Endodermal cell (in vitro differentiated cells): ENCODE data around the gene PHF20. TPM values are rescaled to one million over a fixed set of nuclear protein-coding genes. Genes with fewer than 3 reads are reported as not detected.

Experiments
- DNase-seq: peaks from one replicate; pipeline ENCODE4 v3.0.0-alpha.2; 2017
- H3K27ac ChIP-seq: 2 replicates; pipeline ENCODE4 v1.5.1; 2013; ENCODE audit warnings: mild to moderate bottlenecking, low read depth, low read length, moderate library complexity
- H3K27me3 ChIP-seq: 2 replicates; pipeline ENCODE4 v1.6.1; 2013; ENCODE audit warnings: mild to moderate bottlenecking, low read length, moderate library complexity; ENCODE audit not compliant: insufficient read depth, control insufficient read depth, poor library complexity, severe bottlenecking
- H3K36me3 ChIP-seq: 2 replicates; pipeline ENCODE4 v1.7.0; 2013; ENCODE audit warnings: mild to moderate bottlenecking, low read length, moderate library complexity; ENCODE audit not compliant: control insufficient read depth, insufficient read depth
- H3K4me1 ChIP-seq: one replicate; pipeline ENCODE4 v1.7.0; 2013; ENCODE audit warnings: low read length; ENCODE audit not compliant: control insufficient read depth, insufficient read depth
- H3K4me3 ChIP-seq: 2 replicates; pipeline ENCODE4 v1.5.1; 2013; ENCODE audit warnings: mild to moderate bottlenecking, low read length, moderate library complexity
- H3K9ac ChIP-seq: 2 replicates; pipeline ENCODE4 v1.6.1; 2013; ENCODE audit warnings: mild to moderate bottlenecking, low read length, moderate library complexity; ENCODE audit not compliant: poor library complexity, severe bottlenecking; ENCODE audit errors: extremely low read depth
- H3K9me3 ChIP-seq: 2 replicates; pipeline ENCODE4 v1.6.1; 2013; ENCODE audit warnings: mild to moderate bottlenecking, low read length, moderate library complexity; ENCODE audit not compliant: control insufficient read depth
- H3K27ac Mint-ChIP-seq: 2 replicates; pipeline ENCODE4 v1.8.0; 2020; ENCODE audit warnings: mixed read lengths
- H3K27me3 Mint-ChIP-seq: 2 replicates; pipeline ENCODE4 v1.8.0; 2021; ENCODE audit warnings: mild to moderate bottlenecking, mixed read lengths; ENCODE audit not compliant: insufficient read depth
- H3K36me3 Mint-ChIP-seq: 2 replicates; pipeline ENCODE4 v1.8.0; 2020; ENCODE audit warnings: low read depth, mixed read lengths
- H3K4me1 Mint-ChIP-seq: 2 replicates; pipeline ENCODE4 v1.8.0; 2020; ENCODE audit warnings: mixed read lengths
- H3K4me3 Mint-ChIP-seq: 2 replicates; pipeline ENCODE4 v1.8.0; 2020; ENCODE audit warnings: mild to moderate bottlenecking, moderate library complexity, mixed read lengths
- H3K9me3 Mint-ChIP-seq: 2 replicates; pipeline ENCODE4 v1.8.0; 2020; ENCODE audit warnings: mild to moderate bottlenecking, mixed read lengths
- CTCF ChIP-seq: fragments of 200-600 bp; sonication (generic); conservative IDR thresholded peaks from 2 replicates; pipeline ENCODE4 v1.5.0; 2021; ENCODE audit warnings: antibody characterized with exemption, mild to moderate bottlenecking
- WGBS, 2 experiments: methylation state at CpG; one replicate each; pipeline versions ENCODE4 v1.1.5 to v1.1.7; 2013; ENCODE audit warnings: missing lambda C conversion rate in 2 of 2, mixed read lengths in 1 of 2; ENCODE audit not compliant: insufficient coverage in 1 of 2, insufficient read length in 1 of 2; 5-methylcytosine and 5-hydroxymethylcytosine counted together
- total RNA-seq, 2 donors: library from RNA; stranded (reverse); fragmentation: NEBNext Ultra II Directional in 1 of 2; extraction: Animal tissue kit (Norgen Biotek cat#: 25700) in 1 of 2; gene quantifications; 2 replicates in 1 of 2; 3 replicates in 1 of 2; pipeline ENCODE4 v1.2.1, GENCODE V29; 2021

The PHF20 gene
- total RNA-seq, 2 donors from 2014 or later = 68.1 to 78.8 TPM

- Mint-ChIP-seq H3K36me3 (peaks cover 75% of the 10 kb centered on the region), H3K4me1 (peaks cover 23% of the 10 kb centered on the region), H3K27me3 (no peaks in the 10 kb centered on the region), H3K4me3 (peak overlapping the region; percentile 20), H3K27ac (peak overlapping the region; percentile 2), H3K9me3 (no peaks in the 10 kb centered on the region)
- H3K27me3 ChIP-seq = no peaks in the 10 kb centered on the region
- TF ChIP-seq CTCF = no peak
- H3K9ac ChIP-seq = no peak overlapping the region
- H3K36me3 ChIP-seq = peaks cover 98% of the 10 kb centered on the region
- WGBS, 2 experiments = 94 to 95% methylated on average over 23 to 24 of the region's 24 CpGs
- DNase-seq = no peak
- H3K4me1 ChIP-seq = no peaks in the 10 kb centered on the region
- H3K9me3 ChIP-seq = no peaks in the 10 kb centered on the region
- H3K4me3 ChIP-seq = peak overlapping the region; percentile 64
- no peak overlapping the region for H3K27ac ChIP-seq
Measured at GRCh38 chr20:35731862-35732643, 39.8 kb upstream of the PHF20 start.

- Histone ChIP-seq H3K27me3 (no peaks in the 10 kb centered on the region), H3K27ac (no peak overlapping the region), H3K9ac (no peak overlapping the region), H3K36me3 (peaks cover 98% of the 10 kb centered on the region), H3K4me1 (no peaks in the 10 kb centered on the region), H3K9me3 (no peaks in the 10 kb centered on the region), H3K4me3 (no peak overlapping the region)
- 89 to 100% methylated on average over 1 of the region's 1 CpG for WGBS, 2 experiments
- Mint-ChIP-seq H3K27ac (peak overlapping the region; percentile 66), H3K27me3 (no peaks in the 10 kb centered on the region), H3K4me1 (peaks cover 23% of the 10 kb centered on the region), H3K36me3 (peaks cover 77% of the 10 kb centered on the region), H3K4me3 (no peak overlapping the region), H3K9me3 (no peaks in the 10 kb centered on the region)
- TF ChIP-seq CTCF = no peak
- no peak for DNase-seq
Measured at GRCh38 chr20:35732644-35732982, 39.2 kb upstream of the PHF20 start.

- Mint-ChIP-seq H3K27me3 (no peaks in the 10 kb centered on the region), H3K4me3 (no peak overlapping the region), H3K27ac (peak overlapping the region; percentile 36), H3K4me1 (peaks cover 31% of the 10 kb centered on the region), H3K9me3 (no peaks in the 10 kb centered on the region), H3K36me3 (peaks cover 79% of the 10 kb centered on the region)
- peaks cover 98% of the 10 kb centered on the region for H3K36me3 ChIP-seq
- no peaks in the 10 kb centered on the region for H3K27me3 ChIP-seq
- peak overlapping the region; percentile 70 for H3K4me3 ChIP-seq
- no peak overlapping the region for H3K27ac ChIP-seq
- DNase-seq = no peak
- H3K9me3 ChIP-seq = no peaks in the 10 kb centered on the region
- H3K4me1 ChIP-seq = no peaks in the 10 kb centered on the region
- no peak overlapping the region for H3K9ac ChIP-seq
- TF ChIP-seq CTCF = no peak
Measured at GRCh38 chr20:35734374-35734773, 37.4 kb upstream of the PHF20 start.
